Germinal center (tissue), 1 donor: ENCODE results near the gene RPS15.
"Not testable (repeated sequence)": the region's sequence is repeated elsewhere in the genome, so short reads cannot be mapped to it uniquely, and the experiment has no call there.

Experiments used
- DNase-seq: peaks from one replicate; pipeline ENCODE4 v3.0.0; 2012; ENCODE audit warnings: mixed read lengths, low spot score

RPS15 gene

DNA sequence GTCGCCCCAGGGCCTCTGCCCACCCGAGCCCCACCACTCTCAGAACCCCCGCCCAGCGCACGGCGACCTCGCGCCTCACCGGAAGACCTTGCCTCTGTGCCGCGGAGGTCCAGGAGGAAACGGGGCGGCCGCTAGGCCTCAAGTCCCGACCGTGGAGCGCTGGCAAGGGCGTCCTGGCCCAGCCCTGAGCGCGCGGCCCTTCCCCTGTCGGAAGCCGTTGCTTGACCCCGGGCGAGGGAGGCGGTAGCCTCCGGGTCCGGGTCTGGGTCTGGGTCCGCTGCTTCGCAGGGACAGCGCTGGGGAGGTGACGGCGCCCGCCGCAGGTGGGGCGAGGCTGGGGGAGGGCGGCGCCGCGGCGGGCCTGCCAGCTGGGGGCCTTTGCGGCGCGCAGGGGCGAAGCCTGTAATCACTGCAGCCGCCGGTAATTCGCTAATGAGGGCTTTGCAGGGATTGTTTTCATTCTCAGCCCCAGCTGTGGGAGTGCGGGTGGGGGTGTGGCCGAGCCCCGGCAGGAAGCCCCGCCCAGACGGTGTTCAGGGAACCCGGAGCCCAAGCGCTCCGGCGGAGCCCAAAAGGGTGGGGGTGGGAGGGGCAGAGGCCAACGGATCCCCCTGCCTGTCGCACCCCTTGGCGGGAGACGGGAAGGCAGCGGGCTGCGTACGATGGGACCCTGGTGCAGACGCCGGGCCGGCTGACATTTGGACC is 32.3 kb downstream of the RPS15 start:
- peak; percentile 77 for DNase-seq

GRCh38 chr19:1471010-1471514 is 32.9 kb downstream of the RPS15 start:
- DNase-seq: no peak

- DNase-seq: no peak
These were observed 33.4 kb downstream of the RPS15 start for GRCh38 chr19:1471515-1472160.

GRCh38 chr19:1472231-1473084 is 34.3 kb downstream of the RPS15 start:
- DNase-seq: no peak

DNA sequence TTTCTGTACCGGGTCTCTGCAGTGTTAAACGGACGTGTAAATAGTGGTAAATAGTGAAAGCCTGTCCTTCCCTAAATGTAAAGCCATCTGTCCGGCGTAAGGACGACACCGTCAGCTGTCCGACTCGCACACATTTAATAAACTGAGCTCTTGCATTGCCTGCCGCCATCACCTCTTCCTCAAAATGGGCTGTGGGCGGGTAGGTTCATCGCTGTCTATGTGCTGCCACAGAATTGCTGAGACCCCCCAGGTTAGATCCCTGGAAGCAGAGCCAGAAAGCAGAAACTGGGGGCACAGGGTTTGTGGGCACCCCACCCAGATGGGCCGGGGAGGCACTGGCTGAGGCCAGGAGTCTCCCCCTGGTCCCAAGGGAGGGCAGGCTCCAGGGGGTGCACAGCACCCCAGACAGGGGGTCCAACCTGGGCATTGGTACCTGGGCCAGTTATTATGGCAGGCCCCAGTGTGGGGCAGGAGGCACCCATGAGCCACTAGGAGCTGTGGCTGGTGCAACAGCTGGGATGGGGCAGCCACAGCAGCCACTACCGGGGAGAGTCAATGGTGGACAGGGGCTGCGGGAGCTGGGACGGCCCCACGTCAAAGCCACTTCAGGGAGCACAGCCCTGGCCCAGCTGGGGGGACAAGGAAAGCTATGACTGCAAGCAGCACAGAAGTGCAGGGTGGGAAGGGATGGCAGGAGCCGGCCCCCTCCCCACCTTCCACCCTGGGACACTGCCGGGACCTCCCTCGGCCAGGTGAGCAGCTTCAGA is 35.1 kb downstream of the RPS15 start:
- no peak for DNase-seq

GRCh38 chr19:1474011-1474764 is 36.0 kb downstream of the RPS15 start:
- no peak for DNase-seq

DNA sequence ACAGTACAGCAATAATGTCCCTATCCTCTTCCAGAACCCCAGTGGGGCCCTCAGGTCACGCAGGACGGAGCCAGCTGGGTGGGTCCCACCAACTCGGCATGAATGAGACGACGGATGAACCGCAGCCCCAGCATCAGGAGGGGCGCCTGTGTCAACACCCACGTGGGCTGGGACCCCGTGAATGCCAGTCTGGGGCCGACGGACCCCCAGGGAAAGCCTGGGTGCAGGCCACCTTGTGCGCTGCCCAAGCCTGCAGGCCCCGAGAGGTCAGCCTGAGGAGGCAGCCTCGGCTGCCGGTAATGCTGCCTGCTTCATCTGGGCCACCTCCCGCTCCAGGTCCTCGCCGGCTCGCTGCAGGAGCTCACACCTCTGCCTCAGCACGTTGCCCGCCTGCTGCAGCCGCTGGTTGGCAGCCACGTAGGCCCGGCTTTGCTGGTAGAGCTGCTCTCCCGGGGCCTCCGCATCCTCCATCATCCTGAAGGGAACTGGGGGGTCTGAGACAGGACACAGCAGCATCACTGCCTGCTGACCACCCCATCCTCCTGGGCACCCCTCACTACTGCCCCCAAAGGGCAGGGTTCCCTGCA is 36.7 kb downstream of the RPS15 start:
- no peak for DNase-seq

GRCh38 chr19:1475751-1476437 is 37.7 kb downstream of the RPS15 start:
- no peak for DNase-seq

GRCh38 chr19:1477056-1477455 is 38.9 kb downstream of the RPS15 start:
- not testable (repeated sequence) for DNase-seq

GRCh38 chr19:1478934-1479707 is 40.9 kb downstream of the RPS15 start, which contains the start of gene C19orf25:
TSS of gene C19orf25 (minus strand) at chr19:1479215. CDS start at chr19:1478903, 312 bp downstream.
- peak; percentile 93 for DNase-seq

DNA sequence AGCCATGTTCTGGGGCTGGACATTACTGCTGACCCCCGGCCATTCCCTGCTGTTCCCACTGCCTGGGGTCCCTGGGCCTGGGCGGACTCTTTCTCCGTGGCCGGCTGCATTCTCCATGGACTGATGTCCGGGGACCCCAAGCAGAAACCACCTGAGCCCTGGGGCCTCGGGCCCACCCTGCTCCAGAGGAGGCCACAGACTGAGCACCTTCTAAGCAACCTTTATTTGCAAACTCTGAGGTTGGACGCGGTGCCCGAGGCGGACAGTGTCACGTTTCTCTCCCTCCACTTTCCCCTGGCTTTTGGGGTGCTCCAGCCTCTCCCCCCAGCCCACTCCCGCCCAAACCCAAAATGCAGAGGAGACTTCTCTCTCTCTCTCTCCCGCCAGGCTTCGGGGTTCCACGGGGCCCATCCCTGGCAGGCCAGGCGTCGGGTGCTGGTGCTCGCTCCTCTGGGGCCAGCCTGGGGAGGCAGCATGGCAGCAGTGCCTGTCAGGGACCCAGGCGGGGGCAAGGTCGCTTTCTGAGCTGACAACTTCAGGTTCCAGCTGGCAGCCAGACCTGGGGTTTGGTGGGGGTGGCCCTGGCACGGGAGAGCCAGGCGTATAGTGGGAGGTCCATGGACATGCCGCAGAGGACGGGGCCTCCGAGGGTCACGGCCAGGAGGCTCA is 43.2 kb downstream of the RPS15 start:
- no peak for DNase-seq

DNA sequence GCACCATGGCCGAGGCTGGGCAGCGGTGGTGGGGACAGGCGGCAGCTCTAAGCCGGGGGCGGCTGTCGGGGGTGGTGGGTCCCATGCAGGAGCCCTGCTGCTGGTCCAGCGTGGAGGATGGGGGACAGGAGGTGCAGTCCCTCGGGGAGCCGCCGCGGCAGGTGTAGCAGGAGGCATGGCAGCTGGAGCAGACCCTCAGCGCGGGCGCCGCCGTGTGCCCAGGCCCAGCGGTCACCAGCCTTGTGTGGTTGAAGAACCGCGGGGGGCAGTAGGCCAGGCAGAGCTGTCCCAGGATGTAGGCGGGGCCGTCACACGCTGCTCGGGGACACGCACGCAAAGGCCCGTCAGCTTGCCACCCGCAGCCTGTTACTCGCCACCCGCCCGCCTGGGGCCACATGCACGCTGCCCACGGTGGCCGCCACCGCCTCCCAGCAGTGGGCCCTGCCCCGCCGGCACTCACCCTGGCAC is 43.7 kb downstream of the RPS15 start:
- no peak for DNase-seq

GRCh38 chr19:1482361-1483130 is 44.4 kb downstream of the RPS15 start:
- DNase-seq: no peak

DNA sequence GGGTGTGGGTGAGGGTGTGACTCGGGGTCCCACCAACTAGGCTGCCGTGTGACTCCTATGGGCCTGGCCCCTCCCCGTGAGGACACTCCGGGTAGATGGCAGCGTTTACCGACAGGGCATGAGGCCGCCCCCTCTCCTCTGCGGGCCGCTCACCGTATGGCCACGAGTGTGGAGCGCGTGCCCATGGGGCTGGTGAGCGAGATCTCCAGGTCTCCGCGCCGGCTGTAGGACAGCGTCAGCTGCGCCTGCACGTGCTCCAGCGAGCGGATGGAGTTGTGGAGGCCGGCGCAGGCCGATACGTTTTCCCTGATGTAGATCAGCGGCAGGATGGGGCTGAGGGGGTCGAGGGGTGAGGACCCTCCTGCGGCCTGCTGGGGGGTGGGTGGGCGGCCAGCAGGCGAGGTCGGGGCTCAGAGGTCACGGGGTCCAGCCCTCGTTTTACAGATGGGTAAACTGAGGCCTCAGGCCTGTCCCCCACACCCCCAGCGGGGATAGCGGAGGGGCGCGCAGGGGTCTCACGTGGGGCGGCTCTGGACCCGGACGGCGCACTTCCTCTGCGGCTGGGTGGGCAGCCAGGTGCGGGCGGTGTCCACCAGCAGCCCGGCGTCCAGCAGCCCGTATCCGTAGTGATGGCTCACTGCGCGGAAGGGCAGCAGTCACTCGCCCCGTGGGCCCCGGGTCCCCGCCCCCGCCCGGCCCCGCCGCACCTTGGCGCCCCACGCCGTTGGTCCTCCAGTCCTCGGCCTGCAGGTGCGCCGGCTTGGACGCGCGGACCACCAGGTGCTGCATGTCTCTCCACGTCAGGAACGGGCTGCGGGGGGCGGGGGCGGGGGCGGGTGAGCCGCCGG is 45.2 kb downstream of the RPS15 start:
- DNase-seq: no peak

DNA sequence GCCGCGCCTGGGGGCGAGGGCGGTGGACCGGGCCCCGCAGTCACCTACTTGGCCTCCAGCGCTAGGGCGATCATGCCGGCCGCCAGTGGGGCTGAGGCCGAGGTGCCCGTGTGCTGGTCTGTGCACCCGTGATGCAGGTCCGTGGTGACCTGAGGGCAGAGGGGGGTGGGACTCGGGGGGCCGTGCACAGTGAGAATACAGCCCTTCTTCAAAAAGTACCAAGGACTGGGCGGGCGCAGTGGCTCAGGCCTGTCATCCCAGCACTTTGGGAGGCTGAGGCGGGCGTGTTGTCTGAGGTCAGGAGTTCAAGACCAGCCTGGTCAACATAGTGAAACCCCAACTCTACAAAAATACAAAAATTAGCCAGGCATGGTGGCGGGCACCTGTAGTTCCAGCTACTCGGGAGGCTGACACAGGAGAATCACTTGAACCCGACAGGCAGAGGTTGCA is 45.8 kb downstream of the RPS15 start:
- DNase-seq: no peak

GRCh38 chr19:1486720-1487575 is 48.8 kb downstream of the RPS15 start:
- no peak for DNase-seq
